ENCODE data around the gene VCL.
"Not testable (repeated sequence)": the region's sequence is repeated elsewhere in the genome, so short reads cannot be mapped to it uniquely, and the experiment has no call there.

Gene VCL

DNA sequence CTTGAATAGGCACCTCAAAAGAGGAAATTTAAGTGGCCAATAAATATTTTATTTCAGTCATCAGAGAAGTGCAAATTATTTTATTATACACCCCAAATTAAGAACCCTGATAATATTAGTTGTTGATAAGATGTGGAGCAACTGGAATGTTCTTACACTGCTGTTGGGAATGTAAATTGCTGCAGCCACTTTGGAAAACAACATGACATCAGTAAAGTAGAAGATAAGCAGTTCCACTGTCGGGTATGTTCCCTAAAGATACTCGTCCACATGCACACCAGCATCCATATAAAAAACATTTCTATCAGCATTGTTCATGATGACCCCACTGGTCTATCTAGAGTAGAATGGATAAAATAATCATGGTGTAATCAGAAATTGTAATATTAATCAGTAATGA is 46.5 kb downstream of the VCL start:
- no peak for DNase-seq

DNA sequence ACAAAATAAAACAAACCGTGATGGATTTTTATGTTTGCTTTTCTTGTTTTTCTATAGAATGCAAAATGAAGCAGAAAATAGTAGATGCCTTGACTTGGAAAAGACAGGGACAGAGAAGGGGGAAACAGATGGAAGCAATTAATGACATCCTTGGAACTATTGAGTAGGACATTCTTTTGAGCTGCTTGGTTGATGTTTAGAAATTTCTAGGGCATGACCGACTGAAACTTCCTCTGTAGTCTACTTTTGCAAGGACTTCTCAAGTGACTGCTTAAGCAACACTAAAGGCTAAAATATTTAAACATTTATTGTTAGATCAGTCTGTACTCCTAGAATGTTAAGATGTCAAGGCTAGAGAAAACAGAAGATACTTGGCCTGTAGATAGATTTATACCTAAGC is 49.4 kb downstream of the VCL start:
- DNase-seq = no peak

GRCh38 chr10:74047871-74048270 is 50.0 kb downstream of the VCL start:
- DNase-seq = no peak

DNA sequence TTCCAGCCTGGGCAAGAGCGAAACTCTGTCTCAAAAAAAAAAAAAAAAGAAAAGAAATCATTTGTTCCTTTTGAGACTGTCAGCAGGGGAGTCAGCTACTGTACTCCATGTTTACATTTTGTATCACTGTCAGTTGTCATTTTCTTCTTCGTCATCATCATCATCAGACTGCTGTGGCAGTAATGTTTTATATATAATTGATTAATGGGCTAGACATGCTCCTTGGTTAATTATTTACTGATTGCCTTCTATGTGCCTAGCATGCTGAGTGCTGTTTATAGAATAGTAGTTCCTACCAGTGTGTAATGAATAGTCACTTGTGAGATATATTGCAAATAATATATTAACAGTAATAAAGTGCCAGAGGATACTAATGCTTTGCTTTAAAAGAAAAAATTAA is 50.5 kb downstream of the VCL start:
- DNase-seq = no peak

- no peak for DNase-seq
These were observed 52.0 kb downstream of the VCL start for GRCh38 chr10:74049955-74050354.

DNA sequence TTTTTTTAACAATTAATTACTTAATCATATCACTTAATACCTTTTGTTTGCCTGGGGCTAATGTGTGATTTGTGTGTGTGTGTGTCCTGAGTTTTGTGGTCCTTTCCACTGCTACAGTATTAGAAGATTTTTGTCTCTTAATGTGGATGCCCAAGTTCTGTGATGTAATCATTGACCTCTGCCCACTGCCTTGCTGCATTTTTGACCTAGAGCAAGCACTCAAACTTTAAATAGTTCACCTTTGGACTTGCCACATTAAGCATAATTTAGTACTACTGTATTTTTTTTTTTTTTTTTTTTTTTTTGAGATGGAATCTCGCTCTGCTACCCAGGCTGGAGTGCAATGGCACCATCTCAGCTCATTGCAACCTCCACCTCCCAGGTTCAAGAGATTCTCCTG is 52.7 kb downstream of the VCL start:
- DNase-seq = no peak

GRCh38 chr10:74051736-74052342 is 53.9 kb downstream of the VCL start:
- DNase-seq = no peak

- DNase-seq = no peak
These were observed 55.1 kb downstream of the VCL start for GRCh38 chr10:74052994-74053393.

DNA sequence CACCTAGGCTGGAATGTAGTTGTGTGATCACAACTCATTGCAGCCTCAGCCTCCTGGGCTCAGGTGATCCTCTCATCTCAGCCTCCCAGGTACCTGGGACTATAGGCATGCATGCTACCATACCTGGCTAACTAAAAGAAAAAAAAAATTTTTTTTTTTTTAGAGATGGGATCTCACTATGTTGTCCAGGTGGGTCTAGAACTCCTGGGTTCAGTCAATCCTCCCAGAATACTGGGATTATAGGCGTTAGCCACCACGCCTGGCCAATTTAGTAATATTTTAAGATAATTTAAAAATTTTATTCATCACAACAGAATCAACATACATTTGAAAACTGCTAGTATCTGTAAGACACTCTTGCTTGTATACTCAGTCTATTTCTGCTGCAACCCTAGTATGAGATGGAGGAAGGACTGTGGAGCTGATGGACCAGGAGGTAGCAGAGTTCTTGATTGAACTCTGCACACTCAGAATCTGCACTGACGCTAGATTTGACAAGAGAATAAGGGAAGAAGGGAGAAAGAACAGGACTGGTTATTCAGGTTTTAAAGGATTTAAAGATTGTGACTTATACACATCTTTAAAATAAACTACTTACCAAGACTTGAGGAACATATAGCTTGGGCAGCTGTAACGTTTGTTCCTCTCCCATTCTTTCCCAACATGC is 57.6 kb downstream of the VCL start:
- no peak for DNase-seq

DNA sequence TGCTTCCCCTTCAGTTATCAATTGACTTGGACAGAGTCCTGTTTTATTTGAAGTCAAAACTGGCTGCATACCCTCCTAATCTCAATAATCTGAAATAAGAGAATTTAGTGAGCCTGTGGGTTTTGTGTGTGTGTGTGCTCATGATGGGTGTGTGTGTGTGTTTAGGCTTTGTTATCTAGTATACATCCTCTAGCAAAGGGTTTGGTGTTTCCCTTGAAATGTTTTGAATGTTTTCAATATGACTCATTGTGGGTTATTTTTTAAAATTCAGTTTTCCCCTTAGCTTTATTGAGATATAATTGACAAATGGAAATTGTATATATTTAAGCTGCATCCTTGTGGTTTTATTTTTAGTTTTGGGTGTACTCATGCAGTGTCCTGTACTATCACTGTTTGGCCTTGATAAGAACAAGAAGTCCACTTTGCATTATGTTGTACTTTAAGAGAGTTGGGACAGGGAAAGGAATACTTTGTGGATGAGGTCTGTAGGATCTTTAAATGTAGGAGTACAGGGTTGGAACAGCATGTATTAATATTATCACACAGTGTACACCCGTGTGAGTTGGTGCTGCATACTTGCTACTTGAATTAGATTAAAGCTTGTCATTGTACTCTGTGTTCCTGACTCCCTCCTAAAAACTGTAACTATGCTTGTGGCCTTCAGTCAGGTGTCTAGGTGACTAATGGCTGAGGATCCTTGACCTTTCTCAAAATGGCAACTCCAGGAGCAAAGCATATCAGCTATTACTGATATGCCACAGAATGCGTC is 58.3 kb downstream of the VCL start:
- DNase-seq = no peak

- DNase-seq = no peak
These were observed 60.2 kb downstream of the VCL start for GRCh38 chr10:74058071-74058470.

- DNase-seq = no peak
These were observed 60.7 kb downstream of the VCL start for GRCh38 chr10:74058658-74059057.

DNA sequence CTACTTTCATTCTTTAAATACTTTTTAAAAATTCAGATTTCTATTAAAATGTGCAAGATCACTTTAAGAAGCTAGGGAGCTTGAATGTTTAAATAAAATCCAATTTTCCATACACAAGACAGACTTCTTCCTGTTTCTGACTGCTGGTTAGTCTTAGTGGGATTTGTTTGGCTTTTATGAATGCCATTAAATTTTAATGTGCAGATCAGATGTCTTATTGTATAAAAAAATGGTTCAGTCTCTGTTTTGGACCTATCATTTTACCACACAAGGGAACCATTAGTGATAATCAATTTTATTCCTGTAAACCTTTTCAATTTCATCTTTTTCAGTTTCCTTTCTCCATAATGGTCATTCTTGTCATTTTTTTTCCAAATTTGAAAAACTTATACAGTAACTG is 63.2 kb downstream of the VCL start:
- DNase-seq = no peak

GRCh38 chr10:74061978-74062377 is 64.1 kb downstream of the VCL start:
- not testable (repeated sequence) for DNase-seq

- no peak for DNase-seq
These were observed 65.3 kb downstream of the VCL start for GRCh38 chr10:74063256-74063655.

- no peak for DNase-seq
These were observed 69.7 kb downstream of the VCL start for GRCh38 chr10:74067373-74068352.

- DNase-seq = no peak
These were observed 73.2 kb downstream of the VCL start for GRCh38 chr10:74071157-74071556.

- DNase-seq = no peak
These were observed 74.6 kb downstream of the VCL start for GRCh38 chr10:74072503-74072902.

DNA sequence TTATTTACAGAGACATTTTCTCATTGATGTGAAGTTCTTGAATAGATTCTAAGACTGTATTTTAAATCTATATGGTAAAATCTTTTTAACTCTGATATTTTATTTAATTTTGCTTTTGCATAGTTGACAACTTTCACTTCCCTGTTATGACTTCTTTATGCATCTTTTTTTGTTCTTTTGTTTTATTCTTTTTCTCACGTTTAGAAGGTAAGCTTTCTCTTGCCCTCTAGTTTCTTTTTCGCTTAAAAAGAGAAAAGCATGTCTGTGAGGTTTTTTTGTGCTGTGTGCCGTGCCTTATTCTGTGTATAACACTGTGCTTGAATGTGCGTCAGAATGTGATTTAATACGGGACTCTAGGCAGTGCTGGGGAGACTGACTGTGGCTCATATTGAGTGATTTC is 78.0 kb downstream of the VCL start:
- DNase-seq = no peak

GRCh38 chr10:74076961-74077360 is 79.0 kb downstream of the VCL start:
- no peak for DNase-seq

GRCh38 chr10:74077416-74077815 is 79.5 kb downstream of the VCL start:
- no peak for DNase-seq

DNA sequence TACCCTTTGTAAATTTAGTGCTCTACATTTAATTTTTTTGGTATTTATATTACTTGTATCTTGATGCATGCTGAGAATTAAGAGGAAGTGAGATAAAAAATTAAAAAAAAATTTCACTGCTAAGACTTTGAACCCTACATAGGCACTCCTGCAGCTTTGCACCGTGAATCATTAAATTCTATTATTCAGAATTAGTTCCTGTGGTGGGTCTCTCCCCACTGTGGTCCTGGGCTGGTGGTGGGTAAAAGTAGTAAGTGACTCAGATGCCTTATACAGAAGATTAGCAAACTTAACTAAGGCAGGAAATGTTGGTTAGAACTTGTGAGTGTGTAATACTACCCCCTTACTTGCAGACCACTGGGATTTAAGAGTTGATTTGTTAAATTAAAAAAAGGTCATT is 80.1 kb downstream of the VCL start:
- DNase-seq = no peak
